ENCODE results near the gene NHEJ1.
A peak's percentile ranks its signal among the peaks of the same experiment; 100 is the strongest.

NHEJ1 gene

DNA sequence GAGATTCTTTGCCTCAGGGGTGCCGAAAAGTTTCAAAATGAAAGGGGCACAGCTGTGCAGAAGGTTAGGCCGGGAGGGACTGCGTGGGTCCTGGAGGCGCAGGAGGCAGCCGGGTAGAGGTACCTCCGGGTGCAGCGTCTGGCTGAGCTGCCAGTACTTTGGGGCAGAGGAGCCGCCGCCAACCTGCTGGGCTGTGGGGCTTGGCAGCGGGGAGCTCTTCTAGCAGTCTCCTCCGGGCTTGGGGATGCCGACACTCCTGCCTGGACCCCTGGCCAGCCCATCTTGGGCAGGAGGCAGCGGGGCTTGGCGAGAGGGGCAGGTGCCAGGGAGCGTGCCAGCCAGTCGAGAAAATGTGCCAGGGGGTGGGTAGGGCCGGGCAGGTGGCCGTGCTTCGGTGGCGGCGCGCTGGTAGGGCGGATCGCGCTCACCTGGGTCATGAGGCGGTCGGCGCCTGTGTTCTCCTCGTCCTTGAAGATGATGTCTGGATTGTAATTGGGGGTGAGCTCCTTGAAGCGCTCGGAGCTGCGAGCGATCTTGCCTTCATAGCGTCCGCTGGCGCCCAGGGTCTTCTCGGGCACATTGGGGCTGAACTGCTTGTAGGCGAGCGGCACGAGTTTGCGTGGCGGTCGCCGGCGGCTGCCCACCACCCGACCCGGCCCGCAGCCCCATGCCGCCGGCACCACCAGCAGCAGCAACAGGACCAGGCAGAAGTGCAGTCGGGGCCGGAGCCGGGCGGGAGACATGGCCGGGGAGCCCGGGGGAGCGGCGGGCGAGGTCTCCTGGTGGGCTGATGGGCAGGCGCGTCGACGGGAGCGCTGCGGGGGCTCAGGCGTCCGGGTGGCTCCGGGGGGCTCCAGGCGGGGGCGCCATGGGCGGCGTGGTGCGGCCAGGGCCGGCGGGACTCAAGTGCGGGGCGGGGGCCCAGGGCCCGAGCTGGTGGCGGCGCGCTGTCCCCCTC lies 100.6 kb downstream of the NHEJ1 start:
- DNase-seq = no peak

GRCh38 chr2:219059375-219059724 lies 101.3 kb downstream of the NHEJ1 start:
- DNase-seq = no peak

DNA sequence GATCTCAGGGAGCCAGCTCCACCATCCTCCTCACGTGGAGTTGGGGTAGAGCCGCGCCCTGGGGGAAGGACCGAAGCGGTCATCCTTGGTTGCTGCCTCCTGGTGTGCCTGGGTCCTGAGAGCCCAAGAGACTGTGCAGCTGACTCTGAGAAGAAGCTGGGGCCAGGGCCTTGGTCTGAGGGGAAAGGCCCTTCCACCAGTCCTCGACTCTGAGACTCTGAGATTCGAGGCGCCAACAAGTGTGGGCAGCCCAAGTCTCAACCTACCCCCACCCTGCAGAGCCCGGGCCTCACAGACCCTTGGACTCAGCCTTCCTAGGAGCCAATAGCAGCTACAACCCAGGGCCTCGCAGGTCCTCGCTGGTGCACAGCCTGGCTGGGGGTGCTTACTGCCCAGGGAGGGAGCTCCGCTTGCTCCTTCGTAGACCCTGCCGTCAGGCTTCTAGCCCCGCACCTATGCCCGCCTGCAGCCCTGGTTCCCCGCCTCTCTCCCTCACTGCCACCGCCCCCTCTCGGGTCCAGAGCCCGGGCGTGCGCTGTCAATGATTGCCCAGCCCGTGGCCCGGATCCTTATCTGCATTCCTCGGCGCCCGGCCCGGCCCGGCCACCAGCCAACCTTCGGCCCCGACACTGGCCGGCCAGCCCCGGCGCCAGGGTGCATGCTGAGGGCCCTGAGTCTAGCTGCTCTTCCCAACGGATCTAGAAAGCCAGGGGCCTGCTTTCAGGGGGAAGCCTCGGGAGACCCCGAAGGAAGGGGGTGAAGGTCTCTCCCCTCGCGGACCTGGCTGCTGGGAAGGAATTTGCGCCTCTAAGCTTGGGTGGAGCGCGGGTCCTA lies 101.9 kb downstream of the NHEJ1 start:
- no peak for DNase-seq

DNA sequence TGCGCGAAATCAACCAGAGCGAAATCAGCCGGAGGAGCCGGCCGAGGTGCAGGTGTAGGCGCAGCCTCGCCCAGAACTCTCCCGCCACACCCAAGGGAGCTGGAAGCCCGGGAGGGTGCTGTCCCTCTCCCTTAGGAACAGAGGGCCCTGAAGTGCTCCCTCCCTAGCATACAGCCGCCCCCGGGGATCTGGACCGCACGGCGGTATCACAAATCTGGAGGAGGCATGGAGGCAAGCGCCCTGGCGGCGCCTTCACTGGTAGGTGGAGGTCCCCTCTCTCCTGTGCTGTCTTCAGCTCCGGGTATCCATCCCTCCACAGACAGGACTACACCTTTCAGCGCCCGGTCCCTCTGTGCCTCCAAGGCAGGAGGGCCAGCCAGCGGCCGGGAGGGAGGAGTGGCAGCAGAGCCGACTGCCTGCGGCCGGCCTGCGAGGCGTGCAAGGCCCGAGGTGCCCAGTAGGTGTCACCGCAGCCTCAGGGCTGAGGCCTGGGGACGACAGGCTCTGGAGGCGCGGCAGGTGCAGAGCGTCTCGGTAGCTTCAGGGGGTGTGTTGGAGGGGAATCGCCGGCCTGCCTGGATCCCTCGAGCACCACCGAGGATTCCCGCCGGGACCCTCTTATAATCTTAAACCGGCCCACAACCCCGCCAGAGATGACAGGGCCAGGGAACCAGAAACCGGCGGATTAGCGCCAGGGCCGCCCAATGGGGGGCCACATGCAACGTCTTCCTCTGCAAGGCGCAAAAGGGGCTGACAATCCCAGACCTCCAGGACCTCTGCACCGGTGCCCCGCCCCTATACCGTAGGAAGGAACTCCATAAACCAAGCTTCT lies 102.7 kb downstream of the NHEJ1 start:
- peak in 47 of 51 donors; percentile 6 to 80 (median 49) for DNase-seq

- DNase-seq = no peak
Measured at GRCh38 chr2:219056896-219057708, 103.5 kb downstream of the NHEJ1 start.

DNA sequence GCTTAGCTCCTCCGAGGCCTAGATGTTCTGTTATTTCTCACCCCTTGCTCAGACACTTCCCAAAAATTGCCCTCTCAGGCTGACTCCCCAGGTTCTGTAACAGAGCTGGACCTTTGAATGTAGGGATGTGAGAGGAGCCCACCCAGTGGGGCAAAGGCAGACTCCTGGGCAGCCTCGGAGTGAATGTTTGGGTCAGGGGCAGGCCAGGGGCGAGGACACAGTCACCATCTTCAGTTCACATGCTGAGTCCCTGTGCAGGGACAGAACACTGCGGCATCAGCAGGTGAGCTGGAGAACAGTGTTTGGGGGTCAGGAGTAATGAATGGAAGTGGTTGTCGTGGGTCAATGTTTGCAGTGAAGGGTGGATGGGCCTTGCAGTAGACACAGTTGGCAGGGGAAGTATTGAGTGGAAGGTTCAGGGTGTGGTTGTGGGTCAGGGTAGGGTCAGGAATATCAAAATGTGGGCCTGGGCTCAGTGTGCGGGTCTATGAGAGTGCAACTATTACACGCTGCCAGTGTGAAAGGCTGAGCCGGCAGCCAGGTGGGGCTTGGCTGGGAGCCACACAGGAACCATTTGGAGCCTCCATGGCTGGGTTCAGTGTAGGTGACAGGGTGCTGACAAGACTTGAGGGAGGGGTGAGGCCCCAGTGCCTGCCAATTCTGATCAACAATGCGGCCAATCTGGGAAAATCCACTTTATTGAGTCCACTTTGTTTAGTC lies 104.3 kb downstream of the NHEJ1 start:
- DNase-seq = no peak

DNA sequence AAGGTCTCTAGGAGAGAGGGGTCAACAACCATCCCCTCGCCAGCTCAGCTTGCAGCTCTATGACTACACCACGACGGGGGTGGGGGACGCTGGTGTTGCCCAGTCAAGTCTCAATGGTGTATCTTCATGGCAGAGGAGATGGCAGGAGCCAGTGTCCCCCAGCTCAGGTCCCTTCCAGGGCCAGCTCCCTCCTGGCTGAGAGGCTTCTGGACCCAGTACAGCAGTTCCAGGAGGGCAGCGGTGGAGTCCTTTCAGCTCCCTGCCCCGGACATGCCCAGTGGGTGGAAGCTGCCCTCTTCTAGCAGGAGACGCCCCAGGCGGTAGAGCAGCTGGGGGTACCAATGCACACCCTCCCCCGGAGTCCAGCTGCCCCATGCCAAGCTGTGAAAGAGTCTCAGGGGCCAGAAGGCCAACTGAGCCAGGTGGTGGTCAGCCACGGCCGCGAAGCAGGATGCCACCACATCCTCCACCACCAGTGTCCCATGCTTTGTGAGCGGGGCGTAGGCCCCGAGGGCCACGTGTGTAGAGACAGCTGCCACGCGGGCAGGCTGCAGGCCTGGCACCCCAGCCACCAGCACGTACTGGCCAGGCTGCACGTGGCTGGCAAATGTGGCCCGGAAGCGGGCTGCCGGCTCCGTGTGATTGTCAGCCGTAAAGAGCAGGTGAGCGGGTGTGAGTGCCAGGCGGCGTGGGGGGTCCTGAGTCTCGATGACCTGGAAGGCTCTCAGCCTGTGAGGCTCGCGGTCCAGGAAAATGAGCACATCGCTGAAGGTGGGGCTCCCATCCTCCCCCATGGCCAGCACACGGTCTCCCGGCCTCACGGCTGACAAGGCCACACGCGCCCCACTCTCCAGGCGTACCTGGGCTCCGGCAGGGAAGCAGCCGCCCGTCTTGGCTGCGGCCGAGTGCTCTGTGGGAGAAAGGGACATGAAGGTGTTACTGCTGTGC lies 105.4 kb downstream of the NHEJ1 start:
- DNase-seq = no peak

DNA sequence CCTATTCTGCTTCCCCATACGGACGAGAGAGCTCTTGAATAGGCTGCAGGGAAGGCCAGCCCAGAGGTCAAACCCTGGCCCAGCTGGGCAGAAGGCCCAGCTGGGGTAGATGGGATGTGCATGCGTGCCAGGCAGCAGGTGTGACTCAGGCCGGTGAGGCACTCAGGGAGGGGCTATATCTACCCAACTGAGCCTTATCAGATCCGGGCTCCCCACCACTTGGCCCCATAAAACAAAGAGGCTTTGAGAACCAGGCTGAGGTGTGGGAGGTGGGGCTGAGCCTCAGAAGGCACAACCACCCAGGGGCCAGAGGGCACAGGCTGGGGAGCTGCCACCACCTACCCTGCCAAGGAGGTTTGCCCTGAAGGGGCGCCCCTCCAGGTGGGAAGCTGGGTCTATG lies 111.3 kb downstream of the NHEJ1 start:
- DNase-seq = no peak

DNA sequence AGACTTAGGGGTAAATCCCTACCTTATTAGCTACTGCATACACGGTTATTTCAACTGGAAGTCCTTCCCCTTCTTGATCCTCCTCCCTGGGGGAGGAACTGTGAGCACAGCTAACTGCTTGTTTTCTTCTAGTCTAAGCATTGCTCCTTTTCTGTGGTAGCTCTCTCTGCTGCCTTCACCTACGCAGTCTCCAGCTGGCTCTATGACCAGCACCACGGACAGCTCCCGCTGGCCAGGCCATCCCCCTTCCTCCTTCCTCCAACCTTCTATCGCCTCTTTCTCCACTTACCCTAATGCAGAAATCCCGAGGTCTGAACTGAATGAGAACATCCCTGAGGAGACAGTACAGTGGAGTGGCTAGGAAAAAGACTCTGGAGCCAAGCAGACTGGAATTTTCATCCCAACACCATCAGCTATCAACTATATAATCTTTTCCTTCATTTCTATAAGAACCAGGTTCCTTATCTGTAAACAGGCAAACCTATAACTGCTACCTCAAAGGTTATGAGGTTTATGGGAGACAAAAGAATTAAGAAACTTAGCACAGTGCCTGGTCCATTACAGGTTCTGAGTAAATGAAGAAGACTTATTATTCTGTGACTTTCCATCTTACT lies 114.6 kb downstream of the NHEJ1 start:
- DNase-seq = peak in 1 of 51 donors; percentile 26

- DNase-seq = no peak
Measured at GRCh38 chr2:219042750-219043149, 117.9 kb downstream of the NHEJ1 start.

DNA sequence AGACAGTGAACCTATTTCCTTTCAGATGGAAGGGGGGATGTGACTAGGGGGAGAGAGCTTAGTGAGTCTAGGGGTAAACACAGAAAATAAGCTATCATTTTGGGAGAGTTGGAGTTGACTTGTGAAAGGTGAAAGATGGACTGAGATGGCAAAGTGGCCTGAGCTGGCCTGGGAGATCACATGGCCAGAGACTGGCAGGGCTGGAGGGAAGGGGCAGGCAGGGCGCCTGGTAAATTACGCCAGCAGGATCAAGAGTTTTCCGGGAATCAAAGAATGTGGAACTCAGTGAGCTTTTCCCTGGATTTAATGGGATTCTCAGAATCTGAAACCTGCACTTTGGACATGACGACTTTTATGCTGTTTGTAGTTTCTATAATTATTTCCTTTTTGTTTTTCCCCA lies 118.5 kb downstream of the NHEJ1 start:
- DNase-seq = no peak

DNA sequence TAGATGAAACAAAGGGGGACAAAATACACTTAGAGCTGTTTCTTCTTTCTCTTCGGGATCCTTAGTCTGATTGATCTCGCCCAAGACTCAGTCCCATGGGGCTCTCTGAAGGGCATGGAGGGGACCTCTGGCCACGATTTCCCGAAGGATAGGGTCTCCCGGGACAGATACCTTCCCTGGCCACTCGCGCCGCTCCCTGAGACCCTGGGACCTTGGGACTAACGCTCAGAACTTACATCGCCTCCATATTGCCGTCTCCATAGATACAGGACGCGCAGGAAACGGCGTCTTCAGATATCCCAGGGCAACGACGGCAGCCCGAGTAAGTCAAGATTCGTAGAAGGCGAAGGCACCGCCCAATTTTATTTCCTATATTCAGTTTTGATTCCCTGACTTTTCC lies 119.4 kb downstream of the NHEJ1 start, which contains the start of gene CFAP65:
CFAP65 (minus strand) TSS at position 265 of the 400 bp plus-strand sequence. CDS start 2,468 bp downstream, outside the sequence.
- DNase-seq = peak in 38 of 51 donors; percentile 6 to 75 (median 43)

GRCh38 chr2:219038600-219038999 lies 122.0 kb downstream of the NHEJ1 start:
- DNase-seq = no peak

GRCh38 chr2:219037783-219038499 lies 122.7 kb downstream of the NHEJ1 start:
- no peak for DNase-seq

DNA sequence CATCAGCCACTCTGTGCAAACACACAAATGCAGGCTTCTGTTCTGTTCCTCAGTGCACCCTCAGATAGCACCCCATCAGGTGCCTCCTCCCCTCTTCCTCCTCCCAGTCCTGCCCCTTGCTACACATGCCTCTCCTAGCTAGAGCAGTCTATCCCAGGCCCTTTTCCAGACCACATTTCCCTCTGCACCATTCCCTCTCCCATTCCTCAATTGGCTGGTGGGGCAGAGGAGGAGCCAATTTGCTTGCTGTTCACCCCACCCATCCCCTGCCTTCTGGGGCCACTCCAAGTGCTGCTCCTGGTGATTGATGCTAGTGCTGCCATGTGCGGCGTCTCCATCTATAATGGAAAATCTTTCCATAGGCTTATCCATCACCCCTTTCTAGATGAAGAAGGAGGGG lies 124.7 kb downstream of the NHEJ1 start:
- DNase-seq = no peak

- no peak for DNase-seq
Measured at GRCh38 chr2:219034823-219035222, 125.8 kb downstream of the NHEJ1 start.

- DNase-seq = no peak
Measured at GRCh38 chr2:219032051-219032745, 128.4 kb downstream of the NHEJ1 start.

Measured in hypothalamus (tissue), 51 donors.